ENCODE data around the gene GNE. TPM values are rescaled to one million over a fixed set of nuclear protein-coding genes. Genes with fewer than 3 reads are reported as not detected.

The GNE gene
- total and polyA plus RNA-seq, 2 of the 8 experiments (the other 6 are each of a cell fraction or from before 2014, with no cell fraction given) = 5.1 to 11.1 TPM

DNA sequence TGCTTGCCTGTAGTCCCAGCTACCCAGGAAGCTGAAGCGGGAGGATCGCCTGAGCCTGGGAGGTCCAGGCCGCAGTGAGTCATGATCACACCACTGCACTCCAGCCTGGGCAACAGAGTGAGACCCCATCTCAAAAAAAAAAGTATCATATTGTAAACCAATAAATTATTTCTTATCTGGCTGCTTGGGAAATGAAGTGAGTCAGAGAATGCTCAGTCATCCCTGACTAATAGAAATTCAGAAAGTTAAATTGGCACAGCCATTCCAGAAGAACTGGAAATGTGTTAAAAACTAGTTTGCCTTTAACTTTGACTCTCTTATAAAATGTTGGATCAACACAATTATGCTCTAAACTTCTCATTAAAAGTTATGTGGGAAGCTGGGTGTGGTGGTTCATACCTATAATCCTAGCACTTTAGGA is 9.8 kb upstream of the GNE start:
- Histone ChIP-seq H3K14ac (ENCODE audit: insufficient read length) (no peak overlapping the region), H3K27me3 (replicated peaks in 1 of 4; ENCODE audit: control insufficient read depth in 3 of 4, extremely low read depth in 1 of 4, insufficient read depth in 3 of 4, low read length in 3 of 4) (no peaks in the 10 kb centered on the region), H3K4ac (replicated peaks; ENCODE audit: insufficient read length, low read depth, low read length) (no peak overlapping the region), H3K79me1 (ENCODE audit: low read depth, low read length) (no peaks in the 10 kb centered on the region), H3K4me1 (replicated peaks in 1 of 4; ENCODE audit: control insufficient read depth in 3 of 4, insufficient read depth in 4 of 4, low read length in 3 of 4) (no peaks in the 10 kb centered on the region), H2AK5ac (ENCODE audit: low read depth, low read length) (no peak overlapping the region), H3K4me3 (ENCODE audit: extremely low read depth in 1 of 4, insufficient read depth in 2 of 4, low read depth in 3 of 4, low read length in 4 of 4) (no peak overlapping the region), H3K23me2 (ENCODE audit: low read depth, low read length) (no peaks in the 10 kb centered on the region), H3K9me3 (ENCODE audit: insufficient read depth in 2 of 2, low read depth in 1 of 2, low read length in 1 of 2) (no peaks in the 10 kb centered on the region), H3K9ac (replicated peaks in 1 of 4; ENCODE audit: extremely low read depth in 1 of 4, low read depth in 3 of 4, low read length in 3 of 4) (no peak overlapping the region), H3K27ac (ENCODE audit: low read depth, low read length) (no peak overlapping the region), H2BK5ac (ENCODE audit: low read depth, low read length) (no peak overlapping the region), H3K23ac (ENCODE audit: insufficient read length) (no peak overlapping the region), H4K20me1 (replicated peaks in 1 of 2; ENCODE audit: control insufficient read depth in 1 of 2, insufficient read depth in 2 of 2, low read length in 2 of 2) (no peaks in the 10 kb centered on the region), H2BK20ac (ENCODE audit: low read length) (no peak overlapping the region), H3K56ac (replicated peaks; ENCODE audit: insufficient read length, low read depth, low read length) (no peak overlapping the region), H2BK120ac (replicated peaks; ENCODE audit: low read depth, low read length) (no peak overlapping the region), H2AFZ (ENCODE audit: low read length) (no peak overlapping the region), H3K36me3 (ENCODE audit: control insufficient read depth in 2 of 4, insufficient read depth in 4 of 4, low read length in 3 of 4) (no peaks in the 10 kb centered on the region), H3K18ac (ENCODE audit: extremely low read depth, low read length) (no peak overlapping the region), H2BK15ac (ENCODE audit: low read length) (no peak overlapping the region), H3K4me2 (ENCODE audit: insufficient read depth in 1 of 2, low read depth in 2 of 2, low read length in 2 of 2) (no peak overlapping the region), H4K91ac (replicated peaks; ENCODE audit: insufficient read length, low read length) (no peak overlapping the region), H4K5ac (ENCODE audit: insufficient read length, low read depth, low read length) (no peak overlapping the region), H3K79me2 (ENCODE audit: control insufficient read depth in 1 of 2, insufficient read depth in 2 of 2, low read length in 2 of 2) (no peaks in the 10 kb centered on the region), H4K8ac (ENCODE audit: extremely low read depth, insufficient read depth, low read length) (no peak overlapping the region), H2BK12ac (ENCODE audit: low read depth, low read length) (no peak overlapping the region)
- no peak for DNase-seq (ENCODE audit: low read depth in 1 of 2, low spot score in 2 of 2)
- no peak for FAIRE-seq
- POLR2A ChIA-PET (ENCODE audit: partially characterized antibody) = interaction anchor here (1.0 to 1.2 kb wide), 2 partner anchors 10 to 11 kb away, joined by 3 to 4 read pairs; partner anchors contain the start of gene GNE
- CTCF ChIA-PET (ENCODE audit: partially characterized antibody) = no interaction called here
- 85% methylated on average over 3 of the region's 3 CpGs; no CpG with 5 or more reads in 1 of the 2 experiments for WGBS, 2 experiments (ENCODE audit: extremely low coverage in 1 of 2, insufficient coverage in 1 of 2, insufficient read length in 1 of 2, insufficient replicate concordance in 2 of 2, low coverage in 1 of 2, low lambda C conversion rate in 2 of 2, missing lambda C conversion rate in 1 of 2)
- TF ChIP-seq CBX5 (IDR thresholded peaks at IDR 0.05; ENCODE audit: low read depth, low read length) (no peak), CTBP2 (IDR thresholded peaks at IDR 0.05; ENCODE audit: borderline replicate concordance, insufficient read depth, insufficient read length, low read length) (no peak), PHF8 (conservative IDR thresholded peaks at IDR 0.05; ENCODE audit: low read depth, low read length) (no peak), TEAD4 (IDR thresholded peaks at IDR 0.05; ENCODE audit: low read depth, low read length) (no peak), ASH2L (IDR thresholded peaks at IDR 0.05; ENCODE audit: low read length) (no peak), KDM5A (IDR thresholded peaks at IDR 0.05; ENCODE audit: low read length) (no peak), TBP (IDR thresholded peaks at IDR 0.05; ENCODE audit: low read depth, low read length) (no peak), GTF2F1 (IDR thresholded peaks at IDR 0.05; ENCODE audit: borderline replicate concordance, low read depth, low read length) (no peak), SP2 (IDR thresholded peaks at IDR 0.05; ENCODE audit: low read length) (no peak), SP1 (IDR thresholded peaks at IDR 0.05; ENCODE audit: low read depth, low read length) (no peak), ZNF274 (IDR thresholded peaks at IDR 0.05; ENCODE audit: borderline replicate concordance, extremely low read depth, low read length) (no peak)
- TF ChIP-seq, protein P1, sequence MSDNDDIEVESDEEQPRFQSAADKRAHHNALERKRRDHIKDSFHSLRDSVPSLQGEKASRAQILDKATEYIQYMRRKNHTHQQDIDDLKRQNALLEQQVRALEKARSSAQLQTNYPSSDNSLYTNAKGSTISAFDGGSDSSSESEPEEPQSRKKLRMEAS (IDR thresholded peaks at IDR 0.05) = no peak
- TF ChIP-seq, protein P2, sequence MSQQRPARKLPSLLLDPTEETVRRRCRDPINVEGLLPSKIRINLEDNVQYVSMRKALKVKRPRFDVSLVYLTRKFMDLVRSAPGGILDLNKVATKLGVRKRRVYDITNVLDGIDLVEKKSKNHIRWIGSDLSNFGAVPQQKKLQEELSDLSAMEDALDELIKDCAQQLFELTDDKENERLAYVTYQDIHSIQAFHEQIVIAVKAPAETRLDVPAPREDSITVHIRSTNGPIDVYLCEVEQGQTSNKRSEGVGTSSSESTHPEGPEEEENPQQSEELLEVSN (IDR thresholded peaks at IDR 0.05) = no peak

Data from H1 (cell line).